GM23338 (cell line): ENCODE measurements around the gene USP6. TPM values are rescaled to one million over a fixed set of nuclear protein-coding genes. Genes with fewer than 3 reads are reported as not detected.

ENCODE experiments used
- ATAC-seq: fragments of 200-7000 bp; cut with Tn5 transposase; 3 replicates; pipeline ENCODE4 v1.9.1; 2020
- DNase-seq: peaks from one replicate; pipeline ENCODE4 v3.0.0-alpha.2; 2015; ENCODE audit warnings: low spot score
- H2AFZ ChIP-seq: fragments of 200-600 bp; sonication (generic); 2 replicates; pipeline ENCODE4 v1.8.0; 2016; ENCODE audit warnings: antibody characterized with exemption, mild to moderate bottlenecking, moderate library complexity
- H3F3A ChIP-seq: fragments of 200-600 bp; sonication (generic); replicated peaks from 2 replicates; pipeline ENCODE4 v1.8.0; 2017; ENCODE audit warnings: antibody characterized with exemption, mixed run types, low read depth
- H3K27ac ChIP-seq: fragments of 200-600 bp; sonication (generic); 2 replicates; pipeline ENCODE4 v1.6.1; 2016; ENCODE audit warnings: low read depth
- H3K27me3 ChIP-seq: fragments of 200-600 bp; sonication (generic); 2 replicates; pipeline ENCODE4 v1.8.0; 2016; ENCODE audit warnings: mild to moderate bottlenecking, mixed run types, moderate library complexity; ENCODE audit not compliant: insufficient read depth
- H3K36me3 ChIP-seq: fragments of 200-600 bp; sonication (generic); 2 replicates; pipeline ENCODE4 v1.8.0; 2016; ENCODE audit warnings: mild to moderate bottlenecking; ENCODE audit not compliant: insufficient read depth
- H3K4me1 ChIP-seq: fragments of 200-600 bp; sonication (generic); 2 replicates; pipeline ENCODE4 v1.8.0; 2016; ENCODE audit warnings: mild to moderate bottlenecking, moderate library complexity; ENCODE audit not compliant: insufficient read depth
- H3K4me2 ChIP-seq: fragments of 200-600 bp; sonication (generic); 2 replicates; pipeline ENCODE4 v1.7.1; 2017; ENCODE audit warnings: mixed run types
- H3K4me3 ChIP-seq: fragments of 200-600 bp; sonication (generic); 2 replicates; pipeline ENCODE4 v1.6.1; 2016; ENCODE audit warnings: mixed run types
- H3K79me2 ChIP-seq: fragments of 200-600 bp; sonication (generic); replicated peaks from 2 replicates; pipeline ENCODE4 v1.8.0; 2017; ENCODE audit warnings: mild to moderate bottlenecking; ENCODE audit not compliant: insufficient read depth
- H3K9me2 ChIP-seq: fragments of 200-600 bp; sonication (generic); 2 replicates; pipeline ENCODE4 v1.8.0; 2017; ENCODE audit not compliant: insufficient read depth
- H4K20me1 ChIP-seq: fragments of 200-600 bp; sonication (generic); replicated peaks from 2 replicates; pipeline ENCODE4 v1.8.0; 2017; ENCODE audit warnings: mild to moderate bottlenecking; ENCODE audit not compliant: insufficient read depth
- H3K27ac Mint-ChIP-seq: 2 replicates; pipeline ENCODE4 v1.8.0; 2020; ENCODE audit warnings: inconsistent platforms, mild to moderate bottlenecking, moderate library complexity, mixed read lengths
- H3K27me3 Mint-ChIP-seq: 3 replicates; pipeline ENCODE4 v1.8.0; 2022; ENCODE audit warnings: low read depth, mild to moderate bottlenecking, moderate library complexity, mixed read lengths, inconsistent platforms; ENCODE audit not compliant: insufficient read depth, poor library complexity
- H3K36me3 Mint-ChIP-seq: 3 replicates; pipeline ENCODE4 v1.8.0; 2021; ENCODE audit warnings: low read depth, mild to moderate bottlenecking, inconsistent platforms, moderate library complexity, mixed read lengths
- H3K4me1 Mint-ChIP-seq: 3 replicates; pipeline ENCODE4 v1.8.0; 2020; ENCODE audit warnings: mild to moderate bottlenecking, inconsistent platforms, mixed read lengths
- H3K4me3 Mint-ChIP-seq: 3 replicates; pipeline ENCODE4 v1.8.0; 2021; ENCODE audit warnings: moderate library complexity, mild to moderate bottlenecking, inconsistent platforms, mixed read lengths
- H3K9me3 Mint-ChIP-seq: 3 replicates; pipeline ENCODE4 v1.8.0; 2020; ENCODE audit warnings: moderate library complexity, mild to moderate bottlenecking, inconsistent platforms, mixed read lengths
- CREB1 ChIP-seq: fragments of 250-450 bp; sonication (Bioruptor Pico); IDR thresholded peaks from 2 replicates; pipeline ENCODE4 v1.5.0; 2020; ENCODE audit warnings: low read depth, mild to moderate bottlenecking, moderate library complexity
- CTCF ChIP-seq, 2 experiments: fragments of 200-600 bp in 1 of 2; sonication (generic) in 1 of 2; conservative IDR thresholded peaks; 2 replicates each; pipeline versions ENCODE4 v1.5.1 to v1.6.1; 2016 to 2017; ENCODE audit warnings: antibody characterized with exemption in 2 of 2, low read depth in 2 of 2, mild to moderate bottlenecking in 2 of 2, moderate library complexity in 1 of 2
- ETS1 ChIP-seq: IDR thresholded peaks from 2 replicates; pipeline ENCODE4 v1.6.1; 2016; ENCODE audit warnings: antibody characterized with exemption
- EZH2phosphoT487 ChIP-seq: fragments of 200-600 bp; sonication (generic); IDR thresholded peaks from one replicate; pipeline ENCODE4 v1.8.1; 2018; ENCODE audit warnings: antibody characterized with exemption; ENCODE audit not compliant: unreplicated experiment
- JUNB ChIP-seq: IDR thresholded peaks from one replicate; pipeline ENCODE4 v1.6.1; 2016; ENCODE audit warnings: antibody characterized with exemption; ENCODE audit not compliant: unreplicated experiment
- NANOG ChIP-seq: IDR thresholded peaks from 2 replicates; pipeline ENCODE4 v1.6.1; 2016; ENCODE audit warnings: antibody characterized with exemption, borderline replicate concordance
- REST ChIP-seq: IDR thresholded peaks from one replicate; pipeline ENCODE4 v1.6.1; 2018; ENCODE audit warnings: antibody characterized with exemption; ENCODE audit not compliant: unreplicated experiment
- ZNF331 ChIP-seq: fragments of 250-450 bp; sonication (Bioruptor Pico); IDR thresholded peaks from 2 replicates; pipeline ENCODE4 v1.5.0; 2020; ENCODE audit warnings: low read depth, mild to moderate bottlenecking, moderate library complexity
- ZNF462 ChIP-seq: fragments of 250-450 bp; sonication (Bioruptor Pico); IDR thresholded peaks from 2 replicates; pipeline ENCODE4 v1.5.0; 2020; ENCODE audit warnings: mild to moderate bottlenecking, moderate library complexity
- polyA plus RNA-seq: library from polyadenylated mRNA; unstranded; fragments of >200 nt; fragmentation: Nextera tagmentation; extraction: Ambion mirVana; gene quantifications from 2 replicates; pipeline ENCODE4 v1.2.1, GENCODE V29; 2016
- total RNA-seq: library from RNA; depleted of rRNA; stranded (reverse); fragments of >200 nt; shearing (Covaris generic); gene quantifications from 2 replicates; pipeline ENCODE4 v1.2.3, GENCODE V29; 2014

Gene USP6
- total and polyA plus RNA-seq, 2 experiments from 2014 or later: 0.94 to 1.3 TPM

GRCh38 chr17:5210614-5211252 lies 94.9 kb downstream of the USP6 start (continued):
- no peak for TF ChIP-seq NANOG
- TF ChIP-seq CTCF (conservative IDR thresholded peaks at IDR 0.05; ENCODE audit: low read depth in 2 of 2): no peak
- TF ChIP-seq JUNB: no peak

DNA sequence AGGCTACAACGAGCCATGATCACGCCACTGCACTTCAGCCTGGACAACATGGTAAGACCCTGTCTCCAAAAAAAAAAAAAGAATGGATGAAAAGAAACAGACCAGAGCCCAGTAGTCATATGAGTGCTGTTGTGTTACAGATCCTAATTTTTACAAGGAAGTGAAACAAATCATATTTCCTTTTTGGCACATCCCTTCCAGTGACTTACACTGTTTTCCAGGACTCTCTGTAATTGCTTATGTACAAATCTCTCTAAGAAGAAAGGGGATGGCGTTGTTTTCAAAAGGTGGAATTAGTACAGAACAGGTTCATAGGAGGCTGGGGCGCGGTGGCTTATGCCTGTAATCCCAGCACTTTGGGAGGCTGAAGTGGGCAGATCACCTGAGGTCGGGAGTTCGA lies 95.6 kb downstream of the USP6 start:
- H3K9me2 ChIP-seq: no peaks in the 10 kb centered on the region
- H3K36me3 ChIP-seq: no peaks in the 10 kb centered on the region
- Mint-ChIP-seq H3K27ac (no peak overlapping the region), H3K27me3 (peaks cover 1% of the 10 kb centered on the region), H3K4me1 (no peaks in the 10 kb centered on the region; the same call in 2 of the 3 replicates), H3K9me3 (no peaks in the 10 kb centered on the region), H3K4me3 (no peak overlapping the region), H3K36me3 (no peaks in the 10 kb centered on the region)
- H3K4me2 ChIP-seq: no peak overlapping the region
- H4K20me1 ChIP-seq: no peaks in the 10 kb centered on the region
- no peak overlapping the region for H3K27ac ChIP-seq
- ATAC-seq: no peak
- no peak overlapping the region for H3K4me3 ChIP-seq
- no peaks in the 10 kb centered on the region for H3K27me3 ChIP-seq
- no peaks in the 10 kb centered on the region for H3K79me2 ChIP-seq
- H2AFZ ChIP-seq: no peak overlapping the region
- no peaks in the 10 kb centered on the region for H3F3A ChIP-seq
- no peak for DNase-seq
- no peaks in the 10 kb centered on the region for H3K4me1 ChIP-seq
- TF ChIP-seq REST: no peak
- TF ChIP-seq CREB1 (CRISPR knock-in tag): no peak
- no peak for TF ChIP-seq CTCF (conservative IDR thresholded peaks at IDR 0.05; ENCODE audit: low read depth in 2 of 2)
- no peak for TF ChIP-seq EZH2phosphoT487
- no peak for TF ChIP-seq NANOG
- no peak for TF ChIP-seq ZNF462 (CRISPR knock-in tag)
- TF ChIP-seq ETS1: no peak
- TF ChIP-seq ZNF331 (CRISPR knock-in tag): no peak
